ENCODE results near the gene CTDP1.

Gene CTDP1

DNA sequence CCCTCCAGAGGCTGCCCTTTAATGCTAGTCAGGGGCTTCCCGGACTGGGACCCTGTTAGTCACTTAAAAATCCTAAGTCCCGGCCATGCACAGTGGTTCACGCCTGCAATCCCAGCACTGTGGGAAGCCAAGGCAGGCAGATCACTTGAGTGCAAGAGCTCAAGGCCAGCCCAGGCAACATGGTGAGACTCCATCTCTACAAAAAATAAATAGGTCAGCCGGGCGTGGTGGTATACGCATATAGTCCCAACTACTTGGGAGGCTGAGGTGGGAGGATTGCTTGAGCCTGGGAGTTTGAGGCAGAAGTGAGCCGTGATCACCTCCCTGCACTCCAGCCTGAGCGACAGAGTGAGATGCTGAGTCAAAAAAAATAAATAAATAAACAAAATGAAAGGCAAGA is 100.9 kb downstream of the CTDP1 start:
- H3K27me3 ChIP-seq (ENCODE audit: insufficient read depth, low read length) = 0 out of 2 replicates have a peak, but pooled peaks cover 4% of the 10 kb centered on the region
- no peak for TF ChIP-seq EZH2 (IDR thresholded peaks at IDR 0.05; ENCODE audit: borderline replicate concordance, low read length)
- TF ChIP-seq, protein P1, sequence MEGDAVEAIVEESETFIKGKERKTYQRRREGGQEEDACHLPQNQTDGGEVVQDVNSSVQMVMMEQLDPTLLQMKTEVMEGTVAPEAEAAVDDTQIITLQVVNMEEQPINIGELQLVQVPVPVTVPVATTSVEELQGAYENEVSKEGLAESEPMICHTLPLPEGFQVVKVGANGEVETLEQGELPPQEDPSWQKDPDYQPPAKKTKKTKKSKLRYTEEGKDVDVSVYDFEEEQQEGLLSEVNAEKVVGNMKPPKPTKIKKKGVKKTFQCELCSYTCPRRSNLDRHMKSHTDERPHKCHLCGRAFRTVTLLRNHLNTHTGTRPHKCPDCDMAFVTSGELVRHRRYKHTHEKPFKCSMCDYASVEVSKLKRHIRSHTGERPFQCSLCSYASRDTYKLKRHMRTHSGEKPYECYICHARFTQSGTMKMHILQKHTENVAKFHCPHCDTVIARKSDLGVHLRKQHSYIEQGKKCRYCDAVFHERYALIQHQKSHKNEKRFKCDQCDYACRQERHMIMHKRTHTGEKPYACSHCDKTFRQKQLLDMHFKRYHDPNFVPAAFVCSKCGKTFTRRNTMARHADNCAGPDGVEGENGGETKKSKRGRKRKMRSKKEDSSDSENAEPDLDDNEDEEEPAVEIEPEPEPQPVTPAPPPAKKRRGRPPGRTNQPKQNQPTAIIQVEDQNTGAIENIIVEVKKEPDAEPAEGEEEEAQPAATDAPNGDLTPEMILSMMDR (IDR thresholded peaks at IDR 0.05; ENCODE audit: low read length) = no peak

DNA sequence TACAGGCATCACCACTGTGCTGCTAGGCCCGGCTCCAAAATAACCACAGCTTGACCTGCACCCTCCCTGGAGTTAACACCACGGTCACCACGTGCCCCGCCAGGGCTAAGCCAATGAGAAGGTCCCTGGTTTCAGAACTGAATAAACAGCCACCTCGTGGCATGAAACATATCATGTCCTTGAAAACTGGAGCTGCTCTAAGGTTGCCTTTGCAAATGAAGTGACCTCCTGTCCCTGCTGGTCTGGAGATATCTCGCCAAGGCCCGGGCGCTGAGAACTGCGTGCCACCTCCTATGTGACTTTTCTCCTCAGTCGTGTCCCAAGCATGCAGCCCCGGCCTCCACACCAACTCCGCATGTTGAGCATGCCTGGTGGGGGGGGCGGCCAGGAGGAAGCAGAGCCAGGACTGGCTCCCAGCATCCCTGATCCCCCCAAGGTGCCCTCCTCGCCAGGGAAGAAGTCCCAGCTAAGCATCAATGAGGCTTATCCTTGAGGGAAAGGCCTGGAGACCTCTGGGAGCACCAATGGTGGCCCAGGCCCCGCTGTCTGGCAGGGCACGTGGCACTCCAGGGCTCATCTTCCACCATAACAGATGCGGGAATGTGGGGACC is 101.8 kb downstream of the CTDP1 start:
- Histone ChIP-seq H3K9ac (ENCODE audit: low read length) (no peak overlapping the region), H3F3A (ENCODE audit: insufficient read depth, low read length) (no peaks in the 10 kb centered on the region), H3K27me3 (ENCODE audit: insufficient read depth, low read length) (peaks cover 6% of the 10 kb centered on the region; the same call in 1 of the 2 replicates), H2AFZ (ENCODE audit: low read length) (no peak overlapping the region), H3K4me2 (ENCODE audit: low read length) (no peak overlapping the region), H3K79me2 (ENCODE audit: insufficient read depth, low read length) (no peaks in the 10 kb centered on the region), H3K36me3 (ENCODE audit: insufficient read depth, low read length) (no peaks in the 10 kb centered on the region), H3K4me1 (ENCODE audit: insufficient read depth, low read length, severe bottlenecking) (peaks cover 15% of the 10 kb centered on the region), H4K20me1 (ENCODE audit: insufficient read depth, low read length) (no peaks in the 10 kb centered on the region), H3K27ac (ENCODE audit: low read depth, low read length, poor library complexity, severe bottlenecking) (no peak overlapping the region), H3K9me3 (ENCODE audit: low read length) (no peaks in the 10 kb centered on the region), H3K4me3 (ENCODE audit: low read depth, low read length, poor library complexity, severe bottlenecking) (no peak overlapping the region), H3K9me2 (ENCODE audit: low read depth, low read length) (no peaks in the 10 kb centered on the region)
- TF ChIP-seq, protein P1 (IDR thresholded peaks at IDR 0.05; ENCODE audit: low read length) = no peak
- TF ChIP-seq EZH2 (IDR thresholded peaks at IDR 0.05; ENCODE audit: borderline replicate concordance, low read length) = no peak

More for the DNA sequence above, 100.9 kb downstream of the CTDP1 start:
- H3K27ac ChIP-seq (ENCODE audit: low read depth, low read length, poor library complexity, severe bottlenecking) = no peak overlapping the region
- H3F3A ChIP-seq (ENCODE audit: insufficient read depth, low read length) = no peaks in the 10 kb centered on the region
- H2AFZ ChIP-seq (ENCODE audit: low read length) = no peak overlapping the region
- no peak overlapping the region for H3K9ac ChIP-seq (ENCODE audit: low read length)
- no peak overlapping the region for H3K4me2 ChIP-seq (ENCODE audit: low read length)
- H3K36me3 ChIP-seq (ENCODE audit: insufficient read depth, low read length) = no peaks in the 10 kb centered on the region
- H3K9me2 ChIP-seq (ENCODE audit: low read depth, low read length) = no peaks in the 10 kb centered on the region
- no peak overlapping the region for H3K4me3 ChIP-seq (ENCODE audit: low read depth, low read length, poor library complexity, severe bottlenecking)
- peaks cover 15% of the 10 kb centered on the region for H3K4me1 ChIP-seq (ENCODE audit: insufficient read depth, low read length, severe bottlenecking)
- no peaks in the 10 kb centered on the region for H4K20me1 ChIP-seq (ENCODE audit: insufficient read depth, low read length)
- no peaks in the 10 kb centered on the region for H3K79me2 ChIP-seq (ENCODE audit: insufficient read depth, low read length)
- H3K9me3 ChIP-seq (ENCODE audit: low read length) = no peaks in the 10 kb centered on the region

DNA sequence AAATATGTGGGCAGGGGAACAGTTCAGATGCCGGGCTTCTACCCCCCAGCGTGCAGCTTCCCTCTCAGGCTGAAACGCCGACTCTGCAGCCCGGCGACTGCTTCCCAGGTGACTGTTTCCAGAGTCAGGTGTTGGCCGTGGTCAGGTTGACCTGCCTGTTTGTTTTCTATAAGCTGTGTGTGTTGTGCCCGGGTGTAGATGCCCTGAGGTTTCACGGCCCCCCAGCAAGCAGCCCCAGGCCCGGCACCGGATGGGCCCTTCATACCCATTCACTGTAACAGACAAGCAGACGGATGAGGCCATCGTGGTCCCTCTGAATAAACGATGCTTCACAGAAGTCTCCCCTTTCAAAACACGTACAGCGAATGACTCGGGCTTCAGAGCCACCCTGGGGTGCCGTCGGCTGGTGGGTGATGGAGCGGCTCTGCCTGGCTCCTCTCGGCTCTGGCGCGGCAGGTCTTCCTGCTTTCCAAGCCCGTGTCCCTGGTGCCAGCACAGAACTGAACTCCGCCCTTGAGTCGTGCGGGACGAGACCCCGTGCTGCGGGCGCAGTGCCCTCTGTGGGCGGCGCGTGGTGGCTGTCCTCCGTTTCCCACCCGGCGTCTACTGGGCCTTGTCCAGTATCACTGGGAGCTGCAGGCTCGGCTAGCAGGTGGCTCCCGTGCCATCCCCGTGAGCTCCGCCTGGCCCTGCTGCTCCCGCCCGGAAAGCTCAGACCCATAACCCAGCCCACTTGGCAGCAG is 103.1 kb downstream of the CTDP1 start:
- no peak overlapping the region for H2AFZ ChIP-seq (ENCODE audit: low read length)
- no peak overlapping the region for H3K9ac ChIP-seq (ENCODE audit: low read length)
- H3K9me2 ChIP-seq (ENCODE audit: low read depth, low read length) = no peaks in the 10 kb centered on the region
- no peaks in the 10 kb centered on the region for H3K36me3 ChIP-seq (ENCODE audit: insufficient read depth, low read length)
- H3K4me1 ChIP-seq (ENCODE audit: insufficient read depth, low read length, severe bottlenecking) = peaks cover 15% of the 10 kb centered on the region
- H3K4me2 ChIP-seq (ENCODE audit: low read length) = no peak overlapping the region
- no peaks in the 10 kb centered on the region for H3K9me3 ChIP-seq (ENCODE audit: low read length)
- TF ChIP-seq, protein P1 (IDR thresholded peaks at IDR 0.05; ENCODE audit: low read length) = no peak
- no peak for TF ChIP-seq EZH2 (IDR thresholded peaks at IDR 0.05; ENCODE audit: borderline replicate concordance, low read length)
- no peaks in the 10 kb centered on the region for H3F3A ChIP-seq (ENCODE audit: insufficient read depth, low read length)
- H4K20me1 ChIP-seq (ENCODE audit: insufficient read depth, low read length) = no peaks in the 10 kb centered on the region
- H3K27me3 ChIP-seq (ENCODE audit: insufficient read depth, low read length) = peaks cover 12% of the 10 kb centered on the region; the same call in 1 of the 2 replicates
- H3K4me3 ChIP-seq (ENCODE audit: low read depth, low read length, poor library complexity, severe bottlenecking) = no peak overlapping the region
- H3K27ac ChIP-seq (ENCODE audit: low read depth, low read length, poor library complexity, severe bottlenecking) = no peak overlapping the region
- no peaks in the 10 kb centered on the region for H3K79me2 ChIP-seq (ENCODE audit: insufficient read depth, low read length)

Measured in OCI-LY1 (cell line).